Adrenal gland (tissue), 12 donors: ENCODE measurements around the gene HOXD12. TPM values are rescaled to one million over a fixed set of nuclear protein-coding genes. Genes with fewer than 3 reads are reported as not detected.
A peak's percentile ranks its signal among the peaks of the same experiment; 100 is the strongest.

Experiments
- DNase-seq, 7 donors: peaks; one replicate each; pipeline ENCODE4 v3.0.0-alpha.2; 2019 to 2020
- H3K27ac ChIP-seq, 5 donors: fragments of 200-600 bp; sonication (generic) in 4 of 5; 1 replicate in 3 of 5; 2 replicates in 2 of 5; pipeline versions ENCODE4 v1.5.1 to v1.8.0; 2016 to 2020; ENCODE audit warnings: mild to moderate bottlenecking in 1 of 5
- H3K27me3 ChIP-seq: fragments of 200-600 bp; 2 replicates; pipeline ENCODE4 v1.8.0; 2021
- H3K36me3 ChIP-seq, 2 donors: fragments of 200-600 bp; replicated peaks in 1 of 2; 1 replicate in 1 of 2; 2 replicates in 1 of 2; pipeline versions ENCODE4 v1.5.1 to v1.8.0; 2018 to 2022
- H3K4me1 ChIP-seq, 2 donors: fragments of 200-600 bp; replicated peaks in 1 of 2; 1 replicate in 1 of 2; 2 replicates in 1 of 2; pipeline versions ENCODE4 v1.5.1 to v1.8.0; 2018 to 2021
- H3K4me3 ChIP-seq, 4 donors: fragments of 200-600 bp; sonication (generic) in 3 of 4; one replicate each; pipeline ENCODE4 v1.5.1; 2016 to 2018
- H3K9me3 ChIP-seq, 3 donors: fragments of 200-600 bp; sonication (generic) in 1 of 3; replicated peaks in 1 of 3; 1 replicate in 2 of 3; 2 replicates in 1 of 3; pipeline versions ENCODE4 v1.5.1 to v1.8.0; 2016 to 2021
- POLR2A ChIP-seq, 2 donors: fragments of 450-650 bp; IDR thresholded peaks; one replicate each; pipeline ENCODE4 v1.6.1; 2017; ENCODE audit warnings: antibody characterized with exemption in 2 of 2, mild to moderate bottlenecking in 2 of 2, moderate library complexity in 1 of 2
- WGBS, 4 donors: extraction: QIAGEN DNeasy Blood & Tissue Kit in 2 of 4; methylation state at CpG; one replicate each; pipeline versions ENCODE4 v1.1.5 to v1.1.7; 2013 to 2017; 5-methylcytosine and 5-hydroxymethylcytosine counted together
- intact Hi-C, 2 donors: fragments of 100-400 bp; cut with DNase I; formaldehyde crosslinking; loops; one replicate each; pipeline versions ENCODE4 v1.14.1 to v1.15.0; 2022 to 2023
- polyA plus RNA-seq, 3 donors: library from polyadenylated mRNA; stranded (reverse); fragments of 200-250 nt in 2 of 3; fragments of 350-450 nt in 1 of 3; fragmentation: Illumina TruSeq in 1 of 3; extraction: RNeasy Lipid Tissue Mini Kit (QIAGEN cat#74804) in 1 of 3; gene quantifications; one replicate each; pipeline ENCODE4 v1.2.3, GENCODE V29; 2013 to 2014
- total RNA-seq, 9 donors: library from RNA; depleted of rRNA in 4 of 9; stranded (reverse); fragments of >200 nt in 4 of 9; fragments of 120-200 nt in 1 of 9; fragmentation: NEBNext Ultra II Directional in 1 of 9; extraction: Animal tissue kit (Norgen Biotek cat#: 25700) in 1 of 9; gene quantifications; one replicate each; pipeline versions ENCODE4 v1.1.0 to v1.2.4, GENCODE V29; 2013 to 2023
- TF ChIP-seq, protein P1 (sequence below), 6 experiments: fragments of 450-650 bp in 4 of 6; fragments of 200-600 bp in 2 of 6; sonication (generic) in 1 of 6; IDR thresholded peaks; 1 replicate in 5 of 6; 2 replicates in 1 of 6; pipeline versions ENCODE4 v1.5.1 to v1.8.0; 2016 to 2021; ENCODE audit warnings: antibody characterized with exemption in 6 of 6, mild to moderate bottlenecking in 2 of 6, moderate library complexity in 1 of 6
- donor health status: healthy with polysubstance abuse.
- donor health status: Bipolar disorder and iron deficiency.
- donor health status: DM: yes; HTN: yes; CAD: no.
- donor health status: DM: no; HTN: no; CAD: no.
- donor health status: DM: no; HTN: no; CAD: no.
- donor health status: DM: yes; HTN: yes; CAD: no.

Gene HOXD12
- total and polyA plus RNA-seq, 12 donors = not detected

DNA sequence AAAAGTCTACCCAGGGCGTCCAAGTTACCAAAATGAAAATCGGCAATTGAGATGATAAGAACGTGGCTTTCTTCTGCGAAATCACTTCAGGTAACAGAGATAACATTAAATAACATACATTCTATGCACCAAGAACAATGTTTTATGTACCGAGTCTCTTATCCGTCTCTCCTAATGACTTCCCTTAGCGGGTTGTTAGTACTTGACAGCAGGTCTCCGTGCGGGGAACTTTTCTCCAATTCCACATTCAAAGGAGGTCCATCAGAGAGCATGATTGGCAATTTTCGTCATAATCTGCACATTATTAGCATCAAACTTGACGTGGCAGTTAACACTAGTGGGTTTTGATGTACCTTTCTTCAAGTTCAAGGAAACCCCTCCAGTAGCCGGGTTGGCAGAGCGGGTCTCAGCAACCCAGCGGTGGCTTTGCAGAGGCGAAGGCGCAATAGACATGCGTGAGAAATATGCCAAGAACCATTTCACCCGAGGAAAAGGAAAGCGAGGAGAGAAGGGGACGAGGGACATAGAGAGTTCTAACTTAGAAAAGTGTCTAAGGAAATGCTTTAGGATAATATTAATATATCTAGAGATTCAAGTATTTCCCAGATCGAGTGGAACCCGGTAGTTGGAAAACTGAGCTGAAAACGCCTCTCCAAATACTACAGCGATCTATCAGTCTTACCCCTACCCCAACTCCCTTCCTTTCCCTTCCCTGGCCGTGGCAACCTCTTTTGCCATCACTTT lies 20.9 kb upstream of the HOXD12 start:
- intact Hi-C loops = no loop called here
- no peak overlapping the region for H3K4me3 ChIP-seq
- TF ChIP-seq POLR2A (IDR thresholded peaks at IDR 0.05) = no peak
- TF ChIP-seq, protein P1, sequence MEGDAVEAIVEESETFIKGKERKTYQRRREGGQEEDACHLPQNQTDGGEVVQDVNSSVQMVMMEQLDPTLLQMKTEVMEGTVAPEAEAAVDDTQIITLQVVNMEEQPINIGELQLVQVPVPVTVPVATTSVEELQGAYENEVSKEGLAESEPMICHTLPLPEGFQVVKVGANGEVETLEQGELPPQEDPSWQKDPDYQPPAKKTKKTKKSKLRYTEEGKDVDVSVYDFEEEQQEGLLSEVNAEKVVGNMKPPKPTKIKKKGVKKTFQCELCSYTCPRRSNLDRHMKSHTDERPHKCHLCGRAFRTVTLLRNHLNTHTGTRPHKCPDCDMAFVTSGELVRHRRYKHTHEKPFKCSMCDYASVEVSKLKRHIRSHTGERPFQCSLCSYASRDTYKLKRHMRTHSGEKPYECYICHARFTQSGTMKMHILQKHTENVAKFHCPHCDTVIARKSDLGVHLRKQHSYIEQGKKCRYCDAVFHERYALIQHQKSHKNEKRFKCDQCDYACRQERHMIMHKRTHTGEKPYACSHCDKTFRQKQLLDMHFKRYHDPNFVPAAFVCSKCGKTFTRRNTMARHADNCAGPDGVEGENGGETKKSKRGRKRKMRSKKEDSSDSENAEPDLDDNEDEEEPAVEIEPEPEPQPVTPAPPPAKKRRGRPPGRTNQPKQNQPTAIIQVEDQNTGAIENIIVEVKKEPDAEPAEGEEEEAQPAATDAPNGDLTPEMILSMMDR (IDR thresholded peaks at IDR 0.05) = no peak

GRCh38 chr2:176079285-176079830 lies 20.2 kb upstream of the HOXD12 start:
- 7 to 9% (median 9%) methylated on average over 30 of the region's 30 CpGs for WGBS, 4 donors
- Histone ChIP-seq H3K36me3 (no peaks in the 10 kb centered on the region), H3K27me3 (peaks cover 99% of the 10 kb centered on the region), H3K27ac (no peak overlapping the region), H3K4me3 (no peak overlapping the region), H3K4me1 (peaks cover 0 to 4% of the 10 kb centered on the region in 2 donors), H3K9me3 (no peaks in the 10 kb centered on the region)
- TF ChIP-seq, protein P1 (IDR thresholded peaks at IDR 0.05) = no peak
- no peak for TF ChIP-seq POLR2A (IDR thresholded peaks at IDR 0.05)
- peak in 1 of 7 donors; percentile 28 for DNase-seq
- intact Hi-C loops = no loop called here

More for the DNA sequence above, 20.9 kb upstream of the HOXD12 start:
- peaks cover 0 to 4% of the 10 kb centered on the region in 2 donors for H3K4me1 ChIP-seq
- DNase-seq = no peak
- H3K36me3 ChIP-seq = no peaks in the 10 kb centered on the region
- H3K27me3 ChIP-seq = peaks cover 99% of the 10 kb centered on the region
- WGBS, 4 donors = 10 to 13% (median 12%) methylated on average over 25 of the region's 25 CpGs
- no peak overlapping the region for H3K27ac ChIP-seq
- H3K9me3 ChIP-seq = no peaks in the 10 kb centered on the region

DNA sequence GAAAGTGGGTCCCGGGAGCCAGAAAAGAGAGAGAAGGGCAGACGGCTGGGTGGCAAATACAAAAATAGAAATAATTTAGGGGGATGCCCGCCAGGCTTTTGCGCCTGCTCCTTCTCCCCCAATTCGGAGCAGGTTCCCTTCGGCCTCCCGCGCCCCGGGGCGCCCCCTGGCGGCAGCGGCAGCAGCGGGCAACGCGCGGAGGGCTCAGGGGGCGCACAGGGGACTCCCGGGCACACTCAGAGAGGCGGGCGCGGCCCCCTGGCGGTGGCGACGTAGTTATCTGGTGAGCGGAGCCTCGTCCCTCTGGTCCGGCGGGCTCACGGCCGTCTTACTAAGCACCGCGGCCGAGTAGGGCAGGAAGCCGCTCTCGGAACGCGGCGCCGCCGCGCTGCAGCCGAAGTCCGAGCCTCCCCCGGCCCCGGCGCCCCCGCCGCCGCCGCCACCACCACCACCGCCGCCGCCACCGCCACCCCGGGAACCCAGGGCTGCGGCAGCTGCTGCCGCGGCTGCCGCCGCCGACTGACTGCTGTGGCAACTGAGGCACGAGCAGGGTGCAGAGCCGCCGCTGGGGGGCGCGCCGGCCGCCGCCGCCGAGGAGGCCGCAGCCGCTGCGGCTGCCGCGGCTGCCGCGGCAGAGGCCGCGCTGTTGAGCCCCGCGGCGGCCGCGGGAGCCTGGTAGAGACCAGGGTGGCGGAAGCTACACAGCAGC lies 19.6 kb upstream of the HOXD12 start:
- no peak for TF ChIP-seq POLR2A (IDR thresholded peaks at IDR 0.05)
- TF ChIP-seq, protein P1 (IDR thresholded peaks at IDR 0.05) = peak in 4 of 6 experiments; percentile 9 to 53 (median 46)
- H3K4me3 ChIP-seq = peak overlapping the region in 1 of 4 donors; percentile 27
- H3K27ac ChIP-seq = no peak overlapping the region
- no peaks in the 10 kb centered on the region for H3K36me3 ChIP-seq
- 0 to 3% (median 2%) methylated on average over 10 to 86 of the region's 86 CpGs for WGBS, 4 donors
- H3K9me3 ChIP-seq = no peaks in the 10 kb centered on the region
- peaks cover 98% of the 10 kb centered on the region for H3K27me3 ChIP-seq
- intact Hi-C loops = loop anchor here (5.0 to 10.0 kb wide), 2 partner anchors 393 to 395 kb away; no protein-coding TSS in a partner anchor
- DNase-seq = peak in 2 of 7 donors; percentile 14 to 49
- H3K4me1 ChIP-seq = peaks cover 0 to 4% of the 10 kb centered on the region in 2 donors
